GM06990 (cell line): ENCODE measurements around the gene SLC32A1.

Source experiments
- DNase-seq: peaks from one replicate; pipeline ENCODE4 v3.0.0-alpha.2; 2011; ENCODE audit not compliant: insufficient read length; ENCODE audit errors: extremely low read depth
- H3K27me3 ChIP-seq: replicated peaks from 2 replicates; pipeline ENCODE4 v1.6.0; 2011; ENCODE audit warnings: low read length; ENCODE audit not compliant: control insufficient read depth, insufficient read depth
- H3K36me3 ChIP-seq: 2 replicates; pipeline ENCODE4 v1.5.1; 2011; ENCODE audit warnings: low read length; ENCODE audit not compliant: control insufficient read depth, insufficient read depth
- H3K4me3 ChIP-seq: replicated peaks from 2 replicates; pipeline ENCODE4 v1.5.1; 2011; ENCODE audit warnings: low read depth, mild to moderate bottlenecking, control low read depth, low read length
- TF ChIP-seq, protein P1 (sequence below): IDR thresholded peaks from 2 replicates; pipeline ENCODE4 v1.5.1; 2011; ENCODE audit warnings: low read length, control low read depth, mild to moderate bottlenecking, inconsistent platforms; ENCODE audit not compliant: insufficient read depth, poor library complexity, severe bottlenecking

SLC32A1 gene

DNA sequence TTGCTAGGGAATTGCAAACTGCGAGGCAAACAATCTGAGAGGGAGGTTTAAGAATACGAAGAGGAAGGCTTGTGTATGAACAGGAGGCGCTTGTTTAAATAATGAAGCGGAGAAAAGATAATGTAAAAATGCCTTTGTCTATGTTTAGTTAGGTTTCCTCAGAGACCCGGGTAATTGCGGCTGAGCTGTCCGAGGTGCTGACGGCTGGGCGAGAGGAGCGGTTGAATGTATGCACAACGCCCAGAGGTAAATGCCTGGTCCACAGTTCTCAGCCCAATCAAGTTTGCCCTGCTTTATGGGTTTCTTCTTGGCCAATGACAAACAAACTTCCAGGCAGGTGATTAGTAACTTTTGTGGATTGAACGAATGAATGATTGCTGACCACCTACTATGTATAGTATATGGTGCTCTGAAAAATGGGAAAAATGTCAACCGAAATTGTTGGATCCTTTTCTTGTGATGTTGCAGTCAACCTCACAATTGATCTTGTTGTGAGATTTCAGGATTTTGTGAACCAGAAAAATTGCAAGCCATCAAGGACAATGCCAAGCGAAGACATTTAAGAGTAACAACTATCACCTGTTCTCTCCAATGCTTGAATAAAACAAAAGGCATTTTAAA lies 38.3 kb upstream of the SLC32A1 start:
- H3K4me3 ChIP-seq = no peak overlapping the region
- no peaks in the 10 kb centered on the region; the same call in 1 of the 2 replicates for H3K27me3 ChIP-seq
- no peaks in the 10 kb centered on the region for H3K36me3 ChIP-seq
- TF ChIP-seq, protein P1, sequence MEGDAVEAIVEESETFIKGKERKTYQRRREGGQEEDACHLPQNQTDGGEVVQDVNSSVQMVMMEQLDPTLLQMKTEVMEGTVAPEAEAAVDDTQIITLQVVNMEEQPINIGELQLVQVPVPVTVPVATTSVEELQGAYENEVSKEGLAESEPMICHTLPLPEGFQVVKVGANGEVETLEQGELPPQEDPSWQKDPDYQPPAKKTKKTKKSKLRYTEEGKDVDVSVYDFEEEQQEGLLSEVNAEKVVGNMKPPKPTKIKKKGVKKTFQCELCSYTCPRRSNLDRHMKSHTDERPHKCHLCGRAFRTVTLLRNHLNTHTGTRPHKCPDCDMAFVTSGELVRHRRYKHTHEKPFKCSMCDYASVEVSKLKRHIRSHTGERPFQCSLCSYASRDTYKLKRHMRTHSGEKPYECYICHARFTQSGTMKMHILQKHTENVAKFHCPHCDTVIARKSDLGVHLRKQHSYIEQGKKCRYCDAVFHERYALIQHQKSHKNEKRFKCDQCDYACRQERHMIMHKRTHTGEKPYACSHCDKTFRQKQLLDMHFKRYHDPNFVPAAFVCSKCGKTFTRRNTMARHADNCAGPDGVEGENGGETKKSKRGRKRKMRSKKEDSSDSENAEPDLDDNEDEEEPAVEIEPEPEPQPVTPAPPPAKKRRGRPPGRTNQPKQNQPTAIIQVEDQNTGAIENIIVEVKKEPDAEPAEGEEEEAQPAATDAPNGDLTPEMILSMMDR = no peak
- DNase-seq = no peak

DNA sequence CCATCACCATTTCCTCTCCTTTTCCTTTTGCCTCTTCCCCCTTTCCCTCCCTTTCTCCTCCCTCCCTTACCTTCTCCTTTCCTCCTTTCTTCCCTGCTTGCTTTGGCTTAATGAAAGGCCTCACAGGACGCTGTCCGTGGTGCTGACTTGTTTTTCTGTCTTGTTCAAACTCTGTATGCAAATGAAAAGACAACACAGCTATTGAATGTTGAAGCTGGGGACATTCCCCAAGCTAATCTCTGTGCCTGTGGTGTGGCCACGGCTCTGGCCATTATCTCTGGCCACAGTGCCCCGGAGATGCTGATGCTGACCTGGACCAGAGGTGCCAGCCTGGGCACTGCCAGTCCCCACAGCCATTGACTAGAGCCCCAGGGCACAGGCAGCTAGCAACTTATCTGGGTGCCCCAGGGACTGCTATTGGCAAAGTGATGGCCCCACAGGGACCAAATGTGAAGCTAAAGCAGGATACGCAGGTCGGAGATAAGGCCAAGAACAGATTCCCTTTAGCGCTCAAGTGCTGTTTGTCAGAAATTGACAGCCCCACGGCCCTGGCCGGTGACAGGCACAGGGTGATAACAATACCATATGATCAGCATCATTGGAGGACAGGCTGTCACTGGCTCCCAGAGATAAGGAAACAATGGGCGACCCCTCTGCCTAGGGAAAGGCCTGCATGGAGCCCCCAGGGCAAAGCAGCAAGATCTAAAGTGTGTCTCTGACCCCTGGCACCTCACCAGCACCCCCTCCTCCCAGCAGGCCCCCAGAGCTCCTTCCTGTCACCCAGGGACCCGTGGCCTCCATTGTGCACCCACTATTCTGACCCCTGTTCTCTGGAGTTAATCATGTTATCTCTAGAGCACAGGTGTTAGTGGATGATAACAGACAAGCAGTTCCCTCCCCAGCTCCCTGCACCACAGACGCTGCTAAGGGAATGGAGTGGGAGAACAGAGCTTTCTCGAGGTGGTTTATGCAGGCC lies 31.6 kb upstream of the SLC32A1 start:
- TF ChIP-seq, protein P1 = no peak
- DNase-seq = no peak
- Histone ChIP-seq H3K27me3 (no peaks in the 10 kb centered on the region; the same call in none of the 2 replicates), H3K4me3 (no peak overlapping the region), H3K36me3 (no peaks in the 10 kb centered on the region)

DNA sequence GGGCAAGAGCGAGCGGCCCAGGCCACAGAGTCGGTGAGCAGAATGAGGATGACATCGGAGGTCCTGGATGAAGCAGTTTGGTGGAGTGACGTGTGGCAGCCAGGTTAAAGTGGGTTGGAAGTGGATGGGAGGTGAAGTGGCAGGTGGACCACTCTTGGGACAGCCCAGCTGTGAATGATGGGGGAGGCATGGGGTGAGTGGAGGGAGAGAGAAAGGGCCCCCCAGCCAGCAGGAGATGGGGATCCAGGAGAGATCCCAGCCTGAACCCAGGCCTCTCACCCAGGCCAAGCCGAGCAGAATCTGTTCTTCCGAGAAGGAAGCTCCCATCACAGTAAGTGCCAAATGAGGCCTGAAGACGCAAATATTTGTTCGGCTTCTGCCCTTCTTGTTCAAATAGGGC lies 27.0 kb upstream of the SLC32A1 start:
- H3K27me3 ChIP-seq = peaks cover 1% of the 10 kb centered on the region
- H3K36me3 ChIP-seq = no peaks in the 10 kb centered on the region
- no peak overlapping the region for H3K4me3 ChIP-seq
- TF ChIP-seq, protein P1 = no peak
- DNase-seq = no peak

DNA sequence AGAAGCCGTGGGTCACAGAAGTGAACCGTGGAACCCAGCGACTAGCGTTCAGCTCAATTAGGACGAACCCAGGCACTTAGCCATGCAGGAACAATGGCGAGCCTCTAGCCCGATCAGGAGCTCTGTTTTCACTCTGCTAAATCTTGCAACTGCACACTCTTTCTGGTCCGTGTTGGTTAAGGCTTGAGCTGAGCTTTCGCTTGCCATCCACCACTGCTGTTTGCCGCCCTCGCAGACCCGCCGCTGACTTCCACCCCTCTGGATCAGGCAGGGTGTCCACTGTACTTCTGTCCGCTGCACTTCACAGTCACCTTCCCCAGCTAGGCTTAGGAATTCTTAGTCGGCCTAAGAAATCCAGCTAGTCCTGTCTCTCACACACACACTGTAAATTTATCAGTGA lies 25.7 kb upstream of the SLC32A1 start:
- H3K27me3 ChIP-seq = peaks cover 1% of the 10 kb centered on the region
- no peak for DNase-seq
- H3K36me3 ChIP-seq = no peaks in the 10 kb centered on the region
- H3K4me3 ChIP-seq = no peak overlapping the region
- TF ChIP-seq, protein P1 = no peak

DNA sequence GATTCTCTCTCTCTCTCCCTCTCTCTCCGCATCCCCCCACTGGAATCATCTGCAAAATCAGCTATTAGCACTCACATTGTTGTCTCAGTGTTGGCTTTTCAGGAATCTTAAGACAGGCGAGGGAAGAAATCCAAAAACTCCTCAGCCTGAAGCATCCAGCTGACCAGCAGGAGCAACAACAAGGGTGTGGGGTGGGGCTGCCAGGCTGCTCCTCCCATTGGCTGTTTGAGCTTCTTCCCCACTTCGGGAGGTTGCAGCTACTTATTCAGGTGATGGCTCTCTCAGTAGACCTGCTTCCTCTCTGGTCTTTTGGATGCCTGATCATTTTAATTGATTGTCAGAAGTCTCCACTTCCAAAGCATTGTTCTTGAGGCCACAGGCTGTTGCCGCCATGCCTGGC lies 24.1 kb upstream of the SLC32A1 start:
- TF ChIP-seq, protein P1 = no peak
- H3K27me3 ChIP-seq = peaks cover 1% of the 10 kb centered on the region
- no peaks in the 10 kb centered on the region for H3K36me3 ChIP-seq
- no peak for DNase-seq
- H3K4me3 ChIP-seq = no peak overlapping the region
